Astrocyte of the hippocampus (primary cell): ENCODE results near the gene BTBD10.

Source experiments
- DNase-seq: peaks from one replicate; pipeline ENCODE4 v3.0.0; 2011; ENCODE audit warnings: low read depth, low spot score

Gene BTBD10

GRCh38 chr11:13462901-13463778 is at the start of gene BTBD10:
TSS of gene BTBD10 (minus strand) at chr11:13463222. CDS start at chr11:13445124, 18,098 bp downstream.
- DNase-seq: peak; percentile 99

- DNase-seq: no peak
These were observed 40.4 kb upstream of the BTBD10 start for GRCh38 chr11:13503393-13503792.

DNA sequence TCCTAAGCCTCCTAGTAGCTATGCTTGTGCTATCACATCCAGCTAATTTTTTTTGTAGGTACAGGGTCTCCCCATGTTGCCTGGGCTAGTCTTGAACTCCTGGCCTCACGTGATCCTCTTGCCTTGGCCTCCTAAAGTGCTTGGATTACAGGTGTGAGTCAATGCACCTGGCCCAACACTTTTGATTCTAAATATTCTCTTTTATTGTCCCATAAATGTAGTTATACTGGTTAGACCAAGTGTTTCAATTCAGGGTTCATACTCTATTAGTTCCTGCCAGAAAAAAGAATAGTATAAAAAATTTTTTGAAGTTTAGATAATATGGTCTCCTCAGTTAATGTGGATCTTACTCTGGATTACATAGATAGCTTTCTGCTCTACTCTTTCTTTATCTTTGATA is 39.5 kb upstream of the BTBD10 start:
- no peak for DNase-seq

GRCh38 chr11:13495929-13496328 is 32.9 kb upstream of the BTBD10 start, which contains the start of gene PTH:
TSS of gene PTH (minus strand) at chr11:13495997. CDS start at chr11:13492855, 3,142 bp downstream.
- DNase-seq: no peak

DNA sequence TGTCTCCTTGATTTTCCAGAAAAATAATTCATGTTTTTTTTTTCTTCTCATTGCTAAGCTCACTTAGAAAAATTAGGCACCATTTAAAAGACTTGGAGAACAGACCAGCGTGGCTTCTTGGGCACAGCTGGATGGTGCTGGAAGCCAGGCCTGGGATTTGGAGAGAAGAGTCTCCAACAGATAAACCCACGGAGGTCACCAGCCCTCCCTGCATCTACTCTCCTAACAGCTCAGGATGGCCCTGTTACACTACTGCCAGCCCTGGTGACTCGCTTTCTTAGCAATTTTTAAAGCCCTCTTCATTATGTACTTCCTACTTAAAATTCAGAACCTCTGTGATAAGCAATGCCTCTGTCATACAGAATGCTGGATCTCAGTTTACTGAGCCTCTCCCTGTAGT is 31.0 kb upstream of the BTBD10 start:
- no peak for DNase-seq

DNA sequence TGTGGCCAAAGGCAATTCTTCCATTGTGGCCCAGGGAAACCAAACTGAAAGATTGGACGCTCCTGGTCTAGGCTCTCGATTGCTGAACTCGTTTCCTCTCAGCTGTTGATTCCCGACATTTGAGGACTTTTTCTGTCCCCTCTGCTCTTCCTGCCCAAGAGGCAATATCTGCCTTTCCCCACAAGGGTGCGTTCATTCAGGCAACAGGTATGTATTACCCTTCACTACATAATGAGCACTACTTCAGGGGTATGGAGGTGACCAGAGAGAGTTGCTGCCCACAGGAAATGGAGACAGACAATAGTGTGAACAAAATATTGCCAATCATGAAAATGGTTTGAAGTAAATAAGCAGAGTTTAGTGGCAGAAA is 24.6 kb upstream of the BTBD10 start:
- DNase-seq: no peak

DNA sequence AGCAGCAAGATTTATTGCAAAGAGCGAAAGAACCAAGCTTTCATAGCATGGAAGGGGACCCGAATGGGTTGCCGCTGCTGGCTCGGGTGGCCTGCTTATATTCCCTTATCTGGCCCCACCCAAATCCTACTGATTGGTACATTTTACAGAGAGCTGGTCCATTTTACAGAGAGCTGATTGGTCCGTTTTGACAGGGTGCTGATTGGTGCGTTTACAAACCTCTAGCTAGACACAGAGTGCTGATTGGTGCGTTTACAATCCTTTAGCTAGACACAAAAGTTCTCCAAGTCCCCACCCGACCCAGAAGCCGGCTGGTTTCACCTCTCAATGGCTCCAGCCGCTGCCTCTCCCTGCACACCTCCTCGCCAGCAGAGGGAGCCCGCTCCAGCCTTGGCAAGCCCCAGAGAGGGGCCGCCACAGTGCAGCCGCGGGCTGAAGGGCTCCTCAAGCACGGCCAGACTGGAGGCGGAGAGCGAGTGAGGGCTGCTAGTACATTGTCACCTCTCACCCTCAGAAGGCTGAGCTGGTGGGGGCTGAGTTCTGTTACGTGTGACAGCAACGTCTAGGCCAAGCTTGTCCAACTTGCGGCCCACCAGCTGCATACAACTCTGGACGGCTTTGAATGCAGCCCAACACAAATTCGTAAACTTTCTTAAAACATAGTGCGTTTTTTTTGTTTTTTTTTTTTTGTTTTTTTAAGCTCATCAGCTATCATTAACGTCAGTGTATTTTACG is 24.1 kb upstream of the BTBD10 start:
- no peak for DNase-seq

DNA sequence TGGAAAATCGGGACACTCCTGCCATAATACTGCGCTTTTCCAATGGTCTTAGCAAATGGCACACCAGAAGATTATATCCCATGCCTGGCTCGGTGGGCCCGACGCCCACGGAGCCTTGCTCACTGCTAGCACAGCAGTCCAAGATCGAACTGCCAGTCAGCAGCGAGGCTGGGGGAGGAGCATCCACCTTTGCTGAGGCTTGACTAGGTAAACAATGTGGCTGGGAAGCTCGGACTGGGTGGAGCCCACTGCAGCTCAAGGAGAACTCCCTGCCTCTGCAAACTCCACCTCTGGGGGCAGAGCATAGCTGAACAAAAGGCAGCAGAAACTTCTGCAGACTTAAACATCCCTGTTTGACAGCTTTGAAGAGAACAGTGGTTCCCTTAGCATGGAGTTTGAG is 17.2 kb upstream of the BTBD10 start:
- DNase-seq: no peak

GRCh38 chr11:13479688-13480087 is 16.7 kb upstream of the BTBD10 start:
- DNase-seq: no peak

DNA sequence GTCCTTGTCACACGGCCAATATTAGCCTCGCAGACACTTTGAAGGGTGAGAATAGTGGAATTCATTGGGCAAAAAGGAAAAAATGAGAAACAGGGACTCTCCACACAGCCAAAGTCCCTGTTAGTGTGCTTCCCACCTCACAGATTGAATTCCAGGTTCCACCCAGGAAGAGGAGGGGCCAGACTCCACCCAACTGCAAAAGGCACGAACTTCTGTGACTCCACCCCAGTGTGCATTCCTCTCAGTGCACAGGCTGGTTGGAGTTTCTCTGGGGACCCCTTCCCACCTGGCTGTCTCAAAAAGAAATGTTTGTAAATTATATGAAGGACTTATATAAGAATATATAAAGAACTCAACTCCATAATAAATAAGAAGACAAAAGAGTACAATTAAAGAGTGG is 12.1 kb upstream of the BTBD10 start:
- no peak for DNase-seq

DNA sequence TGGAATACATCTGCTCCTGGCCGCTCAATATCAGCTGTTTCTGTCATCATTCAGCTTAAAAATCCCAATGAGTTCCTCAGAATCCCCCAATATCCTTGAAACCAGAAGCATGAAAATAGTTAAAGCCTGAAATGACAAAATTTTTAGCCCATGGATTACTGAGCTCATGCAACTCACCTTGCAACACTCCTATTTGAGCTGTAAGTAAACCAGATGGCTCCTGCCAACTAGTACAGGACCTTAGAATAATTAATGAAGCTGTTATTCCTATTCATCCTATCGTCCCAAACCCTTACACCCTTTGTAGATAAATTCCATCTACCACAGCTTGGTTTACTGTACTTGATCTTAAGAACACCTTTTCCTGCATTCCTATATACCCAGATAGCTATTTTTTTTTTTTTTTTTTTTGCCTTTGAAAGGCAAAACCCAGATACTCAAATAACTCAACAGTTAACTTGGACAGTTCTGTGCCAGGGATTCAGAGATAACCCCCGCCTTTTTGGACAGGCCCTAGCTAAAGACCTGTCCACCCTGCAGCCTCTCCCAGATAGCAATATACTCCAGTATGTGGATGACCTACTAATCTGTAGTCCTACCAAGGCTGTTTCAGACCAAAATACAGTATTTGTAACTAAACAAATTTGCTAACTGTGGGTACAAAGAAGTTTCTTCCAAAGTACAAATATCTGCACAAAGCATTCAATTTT is 10.1 kb upstream of the BTBD10 start:
- no peak for DNase-seq

DNA sequence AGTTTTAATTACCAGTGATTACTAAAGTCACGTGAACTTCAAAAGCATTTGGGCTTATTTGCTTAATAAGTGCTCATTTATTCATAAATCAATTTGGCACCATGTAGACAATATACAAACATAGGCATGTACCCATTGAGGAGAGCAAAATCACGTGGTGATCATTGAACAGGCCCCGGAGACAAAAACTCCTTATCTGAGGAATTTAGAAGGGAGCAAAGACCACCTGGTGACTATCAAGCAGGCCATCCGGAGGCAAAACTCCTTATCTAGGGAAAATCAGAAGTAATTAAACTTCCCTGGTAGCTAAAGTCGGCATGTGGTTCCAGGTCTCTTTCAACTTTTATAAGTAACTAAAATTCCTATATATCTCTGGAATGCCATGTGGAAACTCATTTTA is 5.7 kb upstream of the BTBD10 start:
- DNase-seq: no peak

DNA sequence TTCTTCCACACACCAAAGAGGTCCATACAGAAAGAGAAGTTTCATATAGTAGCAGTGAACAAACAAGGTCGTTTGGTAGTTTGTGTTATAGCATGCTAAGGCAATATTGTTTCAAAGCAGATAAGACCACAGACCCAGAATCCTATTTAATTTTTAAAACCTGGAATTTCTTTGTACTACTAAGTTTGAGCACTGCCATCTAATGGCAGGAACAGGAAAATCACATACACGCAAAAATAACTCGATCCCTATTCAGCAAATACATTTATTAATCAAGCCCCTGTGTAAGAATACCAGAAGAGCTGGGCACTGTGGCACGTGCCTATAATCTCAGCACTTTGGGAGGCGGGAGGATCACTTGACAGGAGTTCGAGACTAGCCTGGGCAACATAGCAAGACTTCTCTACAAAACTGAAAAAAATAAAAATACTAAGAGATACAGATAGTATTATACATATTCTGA is 2.9 kb upstream of the BTBD10 start:
- peak; percentile 61 for DNase-seq

- no peak for DNase-seq
These were observed 813 bp upstream of the BTBD10 start for GRCh38 chr11:13463779-13464290.

- peak; percentile 40 for DNase-seq
These were observed 616 bp downstream of the BTBD10 start for GRCh38 chr11:13462311-13462900.

DNA sequence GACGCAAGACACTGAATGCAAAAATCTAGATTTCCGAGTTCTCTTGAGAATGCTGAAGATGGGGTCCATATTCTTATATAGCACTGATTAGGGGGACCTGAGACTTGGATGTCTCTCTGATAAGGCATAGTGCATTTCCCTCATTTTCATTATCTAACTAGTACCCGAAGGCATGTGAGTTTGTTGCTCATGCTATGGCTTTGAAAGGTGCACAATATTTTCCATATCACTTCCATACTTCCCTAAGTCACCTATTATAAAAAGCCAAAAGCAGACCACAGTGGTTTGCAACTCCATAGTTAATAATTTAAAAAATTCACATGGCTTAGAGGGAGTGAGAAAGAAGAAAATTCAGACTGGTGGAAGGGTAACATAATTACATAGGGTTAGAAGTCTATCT is 1.7 kb downstream of the BTBD10 start:
- no peak for DNase-seq

DNA sequence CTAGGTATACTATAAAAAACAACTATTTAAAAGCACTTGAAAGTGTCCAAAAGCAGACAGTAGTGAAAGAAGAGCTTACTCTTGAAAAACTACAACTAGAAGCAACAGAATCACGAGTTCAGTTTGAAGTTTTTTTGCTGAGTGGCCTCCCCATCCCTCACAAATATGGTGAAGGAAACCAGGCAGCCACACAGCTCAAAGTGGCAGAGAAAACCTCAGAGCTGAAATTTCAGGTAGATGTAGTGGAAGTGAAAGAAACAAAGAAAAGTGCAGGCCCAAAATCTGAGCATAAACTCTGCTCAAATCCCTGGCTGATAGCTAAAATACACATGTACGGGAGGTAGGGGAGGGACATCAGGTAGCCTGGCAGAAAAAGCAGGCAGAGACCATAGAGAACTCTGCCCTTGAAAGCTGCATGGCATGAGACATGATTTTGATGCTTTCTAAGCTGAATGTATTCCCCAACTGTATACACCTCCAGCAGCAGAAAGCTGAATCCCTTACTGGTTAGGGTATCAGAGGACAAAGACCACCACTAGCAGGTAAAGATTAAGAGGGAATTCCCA is 12.1 kb downstream of the BTBD10 start:
- no peak for DNase-seq

- no peak for DNase-seq
These were observed 13.5 kb downstream of the BTBD10 start for GRCh38 chr11:13449522-13449921.

- DNase-seq: peak; percentile 12
These were observed 14.1 kb downstream of the BTBD10 start for GRCh38 chr11:13448876-13449275.

DNA sequence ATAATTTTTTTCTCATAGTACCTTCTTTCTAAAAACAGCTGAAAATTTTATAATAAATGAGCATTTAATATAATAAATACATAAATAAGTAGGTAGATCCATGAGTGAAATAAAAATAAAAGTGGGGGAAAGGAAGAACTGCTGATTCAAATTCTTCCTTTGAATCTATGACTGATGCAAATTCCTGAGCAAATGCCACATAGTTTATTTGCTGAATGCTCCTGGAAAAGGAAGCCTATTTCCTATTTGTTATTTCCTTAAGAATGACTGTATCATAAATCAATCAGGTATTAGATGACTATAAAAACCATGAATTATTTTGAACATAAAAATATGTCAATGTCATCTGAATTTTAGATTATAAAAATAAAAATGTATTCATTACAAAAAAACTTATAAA is 16.6 kb downstream of the BTBD10 start:
- peak; percentile 26 for DNase-seq

DNA sequence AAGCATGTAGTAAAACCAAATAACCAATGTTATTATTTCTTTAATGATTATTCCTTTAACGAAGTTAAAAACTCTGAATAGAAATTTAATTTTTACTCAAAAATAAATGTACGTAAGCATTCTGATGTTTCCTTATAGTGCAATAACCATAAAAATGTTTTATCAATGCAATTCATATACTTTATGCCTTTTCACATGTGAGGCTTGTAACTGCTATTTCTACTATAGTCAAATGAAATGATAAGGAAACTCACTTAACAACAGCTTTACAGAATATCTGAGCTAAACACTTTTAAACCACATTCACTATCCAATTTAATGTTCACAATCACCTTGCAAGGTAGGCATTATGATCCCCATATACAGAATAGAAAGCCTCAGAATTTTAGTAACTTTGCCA is 17.4 kb downstream of the BTBD10 start:
- DNase-seq: no peak
